DMS53 (cell line): ENCODE results near the gene IFIT3.
"Not testable (repeated sequence)": the region's sequence is repeated elsewhere in the genome, so short reads cannot be mapped to it uniquely, and the experiment has no call there.

Experiments used
- DNase-seq: peaks from one replicate; lab custom pipeline; 2025; lab: John Stamatoyannopoulos, UW

IFIT3 gene

GRCh38 chr10:89304026-89304425, 23.8 kb upstream of the IFIT3 start:
- DNase-seq, result no peak

GRCh38 chr10:89304446-89304845, 23.4 kb upstream of the IFIT3 start:
- no peak for DNase-seq

GRCh38 chr10:89304925-89305324, 22.9 kb upstream of the IFIT3 start:
- no peak for DNase-seq

- DNase-seq, result no peak
These were observed 21.9 kb upstream of the IFIT3 start for GRCh38 chr10:89305766-89306433.

GRCh38 chr10:89306434-89307268, 21.1 kb upstream of the IFIT3 start:
- no peak for DNase-seq

GRCh38 chr10:89307269-89307577, 20.6 kb upstream of the IFIT3 start:
- DNase-seq, result no peak

GRCh38 chr10:89308266-89308665, 19.5 kb upstream of the IFIT3 start:
- DNase-seq, result no peak

- DNase-seq, result no peak
These were observed 19.1 kb upstream of the IFIT3 start for GRCh38 chr10:89308736-89309135.

- no peak for DNase-seq
These were observed 18.4 kb upstream of the IFIT3 start for GRCh38 chr10:89309156-89310055.

- DNase-seq, result no peak
These were observed 17.5 kb upstream of the IFIT3 start for GRCh38 chr10:89310056-89310893.

GRCh38 chr10:89312973-89313372, 14.8 kb upstream of the IFIT3 start:
- DNase-seq, result no peak

- no peak for DNase-seq
These were observed 13.1 kb upstream of the IFIT3 start for GRCh38 chr10:89314676-89315075.

GRCh38 chr10:89318047-89318446, 9.8 kb upstream of the IFIT3 start:
- not testable (repeated sequence) for DNase-seq

GRCh38 chr10:89325081-89325480, 2.7 kb upstream of the IFIT3 start:
- DNase-seq, result not testable (repeated sequence)

GRCh38 chr10:89325856-89326255, 1.9 kb upstream of the IFIT3 start:
- not testable (repeated sequence) for DNase-seq

GRCh38 chr10:89329151-89329550, 1.4 kb downstream of the IFIT3 start:
- DNase-seq, result no peak

- peak; percentile 5 for DNase-seq
These were observed 2.2 kb downstream of the IFIT3 start for GRCh38 chr10:89330014-89330413.

- DNase-seq, result no peak
These were observed 2.9 kb downstream of the IFIT3 start for GRCh38 chr10:89330537-89331212.

- DNase-seq, result not testable (repeated sequence)
These were observed 3.8 kb downstream of the IFIT3 start for GRCh38 chr10:89331487-89332122.

GRCh38 chr10:89332123-89332633, 4.4 kb downstream of the IFIT3 start:
- DNase-seq, result peak; percentile 61
